NCI-H748 (cell line): ENCODE measurements around the gene FMN1.

ENCODE experiments used
- DNase-seq: peaks from one replicate; lab custom pipeline; 2025; ENCODE audit not compliant: unreplicated experiment; lab: John Stamatoyannopoulos, UW

The FMN1 gene

GRCh38 chr15:33125894-33126537 lies 68.5 kb downstream of the FMN1 start:
- peak; percentile 57 for DNase-seq

- DNase-seq = no peak
These were observed 69.7 kb downstream of the FMN1 start for GRCh38 chr15:33124811-33125210.

- no peak for DNase-seq
These were observed 70.2 kb downstream of the FMN1 start for GRCh38 chr15:33124279-33124678.

DNA sequence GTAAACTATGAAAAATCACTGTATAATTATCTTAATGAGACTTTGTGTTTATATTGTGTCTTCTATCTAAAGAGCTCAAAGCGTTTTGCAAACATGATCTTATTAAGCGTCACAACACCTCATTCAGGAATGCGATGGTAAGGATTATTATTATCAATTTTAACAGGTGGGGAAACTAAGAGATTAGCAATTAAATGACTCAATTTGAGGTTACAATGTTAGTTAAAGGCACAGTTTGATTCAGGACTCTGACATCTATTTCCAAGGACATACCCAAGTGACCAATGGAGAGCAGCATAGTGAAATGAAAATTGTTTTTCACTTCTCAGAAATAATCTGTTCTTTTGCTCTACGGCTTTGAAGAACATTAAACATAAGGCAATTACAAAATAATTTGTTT lies 74.6 kb downstream of the FMN1 start:
- DNase-seq = peak; percentile 71

DNA sequence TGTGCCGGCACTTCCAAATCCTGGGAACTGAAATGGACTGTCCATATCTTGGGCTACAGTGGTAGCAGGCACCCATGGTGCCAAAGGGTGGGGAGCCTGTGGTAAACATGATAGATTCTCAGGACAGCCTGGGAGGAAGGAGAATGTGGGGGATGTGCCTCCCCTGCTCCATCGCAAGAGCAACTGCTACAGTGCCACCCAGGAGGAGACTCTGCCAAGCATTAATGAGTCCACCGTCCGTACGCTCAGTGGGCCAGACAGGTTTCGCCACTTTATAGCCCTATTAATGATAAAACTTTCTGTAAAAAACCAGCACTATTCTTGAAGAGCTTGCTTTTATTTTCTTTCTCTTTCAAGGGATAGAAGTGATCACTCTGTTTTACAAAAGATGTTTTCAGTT lies 75.2 kb downstream of the FMN1 start:
- DNase-seq = peak; percentile 56

GRCh38 chr15:33116198-33116597 lies 78.3 kb downstream of the FMN1 start:
- no peak for DNase-seq

DNA sequence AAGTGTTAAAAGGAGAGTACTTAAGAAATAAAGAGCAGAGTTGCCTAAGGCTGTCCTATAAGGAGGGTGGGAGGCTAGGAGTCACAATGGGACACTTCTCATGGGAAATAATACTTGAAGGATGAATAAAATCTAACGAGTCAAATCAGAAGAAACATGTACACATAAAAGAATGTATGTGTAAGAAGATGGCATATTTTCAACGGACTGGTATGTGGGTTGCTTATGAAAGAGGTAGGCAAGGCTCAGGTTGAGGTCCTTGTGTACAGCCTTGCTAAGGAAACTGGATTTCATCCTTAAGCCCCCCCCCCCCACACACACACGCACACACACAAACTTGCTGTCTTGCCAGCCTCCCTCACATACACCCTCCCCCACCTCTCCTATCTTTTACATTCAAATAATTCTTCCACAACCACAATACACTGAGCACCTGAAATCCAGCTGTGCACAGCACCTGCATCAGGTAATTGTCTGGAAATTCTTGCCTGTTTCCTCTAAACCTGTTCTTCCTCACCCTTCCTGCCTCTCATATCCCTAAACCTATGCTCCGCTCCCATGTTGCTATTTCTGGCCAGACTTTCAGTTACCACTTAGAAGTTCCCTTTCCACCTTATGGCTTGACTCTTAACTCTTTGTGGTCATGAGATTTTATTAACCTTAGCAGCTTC lies 79.2 kb downstream of the FMN1 start:
- DNase-seq = no peak

DNA sequence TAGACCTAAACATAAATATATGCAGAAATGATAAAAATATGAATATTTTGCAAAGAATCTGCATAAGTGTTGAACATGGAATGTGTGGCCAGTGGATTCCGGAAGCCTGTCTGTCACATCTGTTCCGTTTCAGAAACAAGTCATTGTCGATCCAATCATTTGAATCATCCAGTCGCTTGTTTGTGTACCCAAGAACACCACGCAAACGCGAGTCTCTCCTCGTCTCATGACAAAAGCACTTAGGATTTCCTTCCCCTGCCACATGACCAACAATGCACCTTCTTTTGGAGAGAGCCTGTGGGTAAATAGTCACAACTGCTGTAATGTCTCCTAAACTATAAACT lies 80.2 kb downstream of the FMN1 start:
- DNase-seq = no peak

DNA sequence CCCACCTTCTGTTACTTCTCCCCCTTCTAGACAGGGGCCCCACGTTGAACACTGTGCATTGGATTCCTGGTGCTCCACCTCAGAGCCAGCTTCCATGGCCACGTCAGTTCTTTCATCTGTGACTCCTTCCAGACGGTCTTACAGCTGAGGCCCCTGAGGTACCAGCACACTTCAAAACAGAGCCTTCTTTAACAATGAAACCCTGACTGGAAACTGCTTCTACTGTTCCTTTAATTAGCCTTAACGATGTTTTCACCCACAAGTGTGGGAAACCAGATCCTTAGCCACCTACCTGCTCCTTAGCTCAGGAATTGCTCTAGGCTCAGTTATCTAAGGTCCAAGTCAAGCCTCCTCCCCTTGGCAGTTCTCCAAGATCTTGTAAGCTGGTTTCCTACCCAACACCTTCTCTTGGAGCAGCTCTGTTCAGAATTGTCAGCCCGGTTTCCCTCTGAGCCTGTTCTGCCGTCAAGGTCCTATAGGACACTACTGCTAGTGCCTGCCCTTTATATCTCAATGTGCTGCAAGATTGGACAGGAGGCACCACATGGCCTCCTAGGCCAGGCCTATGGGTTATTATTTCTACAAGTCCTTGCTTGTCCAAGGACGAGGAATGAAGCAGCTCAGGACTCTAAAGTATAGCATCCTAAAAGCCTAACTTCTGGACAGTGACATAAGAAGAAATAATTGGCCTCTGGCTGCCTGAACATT lies 80.7 kb downstream of the FMN1 start:
- DNase-seq = no peak

GRCh38 chr15:33112541-33113105 lies 81.9 kb downstream of the FMN1 start:
- no peak for DNase-seq

DNA sequence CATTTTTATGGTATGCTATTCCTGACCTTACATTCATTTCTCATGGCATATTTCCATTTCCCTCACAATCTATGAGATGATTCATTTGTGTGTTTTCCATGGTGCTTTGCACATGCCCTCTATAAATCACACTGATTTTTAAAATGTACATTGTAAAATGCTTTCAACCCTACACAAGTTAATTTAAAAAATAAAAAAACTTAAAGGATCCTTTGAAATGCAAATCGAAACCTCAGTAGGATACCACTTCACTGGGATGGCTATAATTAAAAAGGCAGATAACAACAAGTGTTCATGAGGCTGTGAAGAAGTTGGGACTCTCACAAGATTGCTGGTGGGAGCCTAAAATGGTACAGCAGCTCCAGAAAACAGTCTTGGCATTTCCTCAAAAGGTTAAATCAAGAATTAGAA lies 83.5 kb downstream of the FMN1 start:
- no peak for DNase-seq

- DNase-seq = no peak
These were observed 85.2 kb downstream of the FMN1 start for GRCh38 chr15:33109345-33109744.

- no peak for DNase-seq
These were observed 86.0 kb downstream of the FMN1 start for GRCh38 chr15:33108518-33108917.

GRCh38 chr15:33107950-33108349 lies 86.6 kb downstream of the FMN1 start:
- no peak for DNase-seq

- no peak for DNase-seq
These were observed 90.3 kb downstream of the FMN1 start for GRCh38 chr15:33104212-33104611.

GRCh38 chr15:33101036-33101435 lies 93.5 kb downstream of the FMN1 start:
- no peak for DNase-seq

DNA sequence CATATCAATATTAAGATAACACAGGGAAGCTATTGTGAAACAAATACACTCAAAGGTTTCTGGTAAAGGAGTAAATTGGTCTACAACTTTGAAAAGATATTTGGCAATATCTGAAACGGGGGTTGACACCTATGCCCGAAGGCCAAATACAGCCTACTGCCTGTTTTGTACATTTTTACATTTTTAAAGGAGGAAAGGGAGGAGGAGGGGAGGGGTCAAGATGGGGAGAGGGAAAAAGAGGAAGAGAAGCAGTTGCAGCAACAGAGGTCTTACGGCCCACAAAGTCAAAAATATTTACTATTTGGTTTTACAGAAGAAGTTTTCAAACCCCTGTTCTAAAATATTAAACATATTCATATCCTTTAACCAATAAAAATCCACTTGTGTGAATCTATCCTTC lies 94.2 kb downstream of the FMN1 start:
- DNase-seq = no peak

GRCh38 chr15:33099739-33100138 lies 94.8 kb downstream of the FMN1 start:
- DNase-seq = no peak

DNA sequence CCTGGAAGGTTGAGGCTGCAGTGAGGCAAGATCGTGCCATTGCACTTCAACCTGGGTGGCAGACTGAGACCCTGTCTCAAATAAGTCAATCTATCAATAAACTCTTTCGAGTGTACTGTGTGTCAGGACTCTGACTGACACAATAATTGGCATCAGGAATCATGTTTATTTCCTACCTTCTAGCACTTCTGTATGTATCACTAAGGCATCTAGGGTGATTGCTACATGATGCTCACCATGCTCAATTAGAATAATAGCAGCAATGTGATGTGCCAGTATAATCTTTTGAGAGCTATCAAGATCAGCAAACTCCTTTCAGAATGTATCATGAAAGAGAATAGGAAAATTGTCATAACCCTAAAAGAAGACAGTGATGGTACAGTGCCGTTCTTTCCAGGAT lies 95.3 kb downstream of the FMN1 start:
- DNase-seq = no peak

DNA sequence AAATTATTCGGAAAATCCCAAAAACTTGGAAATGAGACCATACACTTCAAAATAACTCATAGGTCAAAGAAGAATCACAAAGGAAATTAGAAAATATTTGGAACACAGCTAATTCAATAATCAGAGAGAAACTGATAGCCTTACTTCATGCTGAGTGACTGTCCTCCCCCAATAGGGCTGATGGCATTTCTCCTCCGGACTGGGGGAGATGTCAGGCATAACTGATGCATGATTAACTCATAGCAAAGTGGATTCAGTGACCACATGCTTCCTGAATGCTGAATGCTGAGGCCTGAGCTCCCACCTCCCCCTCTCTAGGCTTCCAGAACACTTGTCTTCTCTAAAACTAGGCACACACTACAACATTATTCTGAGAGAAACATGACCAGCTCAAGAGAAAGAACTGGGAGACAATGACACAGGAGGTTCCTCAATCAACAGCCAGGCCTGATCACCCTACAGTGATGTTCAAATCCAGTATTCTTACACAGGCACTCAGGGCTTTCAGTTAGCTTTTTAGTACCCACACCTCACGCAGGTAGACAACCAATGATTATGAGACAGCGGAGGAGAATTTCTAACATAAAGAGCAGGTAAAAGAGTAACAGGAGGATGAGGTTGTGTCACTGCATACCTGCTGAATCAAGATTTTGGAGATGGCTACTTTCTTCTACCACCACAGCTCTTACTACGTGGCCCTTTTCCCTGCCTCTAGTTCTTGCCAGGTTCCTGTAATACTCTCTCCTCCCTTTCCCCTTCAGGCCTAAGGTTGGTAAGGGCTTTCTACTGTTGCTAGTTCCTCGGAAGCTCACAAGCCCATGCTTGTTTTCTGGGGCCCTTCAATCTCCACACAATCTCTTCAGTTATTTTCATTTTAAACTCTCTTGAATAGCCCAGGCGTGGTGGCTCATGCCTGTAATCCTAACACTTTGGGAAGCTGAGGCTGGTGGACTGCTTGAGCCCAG lies 96.1 kb downstream of the FMN1 start:
- DNase-seq = no peak

GRCh38 chr15:33096134-33096533 lies 98.4 kb downstream of the FMN1 start:
- DNase-seq = no peak
